ENCODE measurements around the gene C12orf42.

C12orf42 gene

GRCh38 chr12:103386451-103386850 is 109.3 kb downstream of the C12orf42 start:
- H3K18ac ChIP-seq (ENCODE audit: low read depth in 1 of 2, low read length in 2 of 2) = no peak overlapping the region
- no peak overlapping the region for H2AK5ac ChIP-seq (ENCODE audit: low read length, severe bottlenecking)
- no peak overlapping the region for H3K4ac ChIP-seq (ENCODE audit: low read depth in 1 of 2, low read length in 2 of 2)
- no peak overlapping the region for H2BK120ac ChIP-seq (ENCODE audit: low read depth, low read length)
- no peak overlapping the region for H3K4me3 ChIP-seq (ENCODE audit: insufficient read depth in 1 of 2, low read depth in 1 of 2, low read length in 2 of 2)
- no peak overlapping the region for H3K27ac ChIP-seq (ENCODE audit: low read length, poor library complexity, severe bottlenecking)
- H2BK5ac ChIP-seq (ENCODE audit: low read depth, low read length, poor library complexity, severe bottlenecking) = no peak overlapping the region
- no peaks in the 10 kb centered on the region for H3K4me1 ChIP-seq (ENCODE audit: control insufficient read depth, insufficient read depth, low read depth, low read length)
- no peaks in the 10 kb centered on the region for H3K27me3 ChIP-seq (ENCODE audit: control insufficient read depth in 1 of 2, insufficient read depth in 1 of 2, low read length in 2 of 2)
- 60% methylated on average over 3 of the region's 3 CpGs for WGBS
- no peak overlapping the region for H3K23ac ChIP-seq (ENCODE audit: low read length in 2 of 2)
- no peak overlapping the region for H4K91ac ChIP-seq (ENCODE audit: low read length)
- H4K8ac ChIP-seq (ENCODE audit: low read length) = no peak overlapping the region
- peaks cover 4% of the 10 kb centered on the region for H3K9me3 ChIP-seq (ENCODE audit: control insufficient read depth, low read length)
- no peak overlapping the region for H2AFZ ChIP-seq (ENCODE audit: low read depth, low read length)
- no peak overlapping the region for H3K9ac ChIP-seq (ENCODE audit: low read length)
- H3K79me1 ChIP-seq (replicated peaks; ENCODE audit: low read length, poor library complexity, severe bottlenecking) = no peaks in the 10 kb centered on the region
- H2BK15ac ChIP-seq (ENCODE audit: low read depth, poor library complexity, severe bottlenecking) = no peak overlapping the region
- H2BK12ac ChIP-seq (ENCODE audit: low read length in 2 of 2) = no peak overlapping the region
- no peaks in the 10 kb centered on the region for H3K36me3 ChIP-seq (ENCODE audit: control insufficient read depth in 1 of 2, insufficient read depth in 2 of 2, low read depth in 1 of 2, low read length in 2 of 2)
- H3K4me2 ChIP-seq (ENCODE audit: low read length, poor library complexity, severe bottlenecking) = no peak overlapping the region
- no peak for DNase-seq
- no peak overlapping the region for H3K14ac ChIP-seq (ENCODE audit: low read length in 2 of 2)

DNA sequence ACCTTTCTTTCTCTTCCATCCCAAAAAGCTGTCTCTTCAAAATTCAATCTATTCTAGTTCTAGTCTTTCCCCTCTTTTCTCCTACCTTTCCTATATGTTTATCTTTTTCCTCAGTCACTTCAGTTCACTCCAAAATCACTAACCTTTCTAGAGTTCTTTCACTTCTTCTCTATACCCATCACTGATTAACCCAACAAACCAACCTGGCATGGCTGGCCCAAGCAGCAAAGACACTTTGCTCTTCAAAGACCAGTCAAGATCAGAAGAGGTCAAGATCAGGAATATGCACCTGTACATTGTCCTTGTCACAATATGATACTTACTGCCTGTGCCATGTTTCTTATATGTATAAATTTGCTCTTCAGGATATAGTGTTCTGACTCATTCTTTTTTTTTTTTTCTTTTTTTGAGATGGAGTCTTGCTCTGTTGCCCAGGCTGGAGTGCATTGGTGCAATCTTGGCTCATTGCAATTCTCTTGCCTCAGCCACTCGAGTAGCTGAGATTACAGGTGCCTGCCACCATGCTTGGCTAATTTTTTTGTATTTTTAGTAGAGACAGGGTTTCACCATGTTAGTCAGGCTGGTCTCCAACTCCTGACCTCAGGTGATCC is 112.9 kb downstream of the C12orf42 start:
- H2BK12ac ChIP-seq (ENCODE audit: low read length in 2 of 2) = no peak overlapping the region
- H3K14ac ChIP-seq (ENCODE audit: low read length in 2 of 2) = no peak overlapping the region
- H2BK15ac ChIP-seq (ENCODE audit: low read depth, poor library complexity, severe bottlenecking) = no peak overlapping the region
- H3K9ac ChIP-seq (ENCODE audit: low read length) = no peak overlapping the region
- no peaks in the 10 kb centered on the region for H3K9me3 ChIP-seq (ENCODE audit: control insufficient read depth, low read length)
- H3K4me3 ChIP-seq (ENCODE audit: insufficient read depth in 1 of 2, low read depth in 1 of 2, low read length in 2 of 2) = no peak overlapping the region
- H3K4me1 ChIP-seq (ENCODE audit: control insufficient read depth, insufficient read depth, low read depth, low read length) = no peaks in the 10 kb centered on the region
- no peak overlapping the region for H4K91ac ChIP-seq (ENCODE audit: low read length)
- DNase-seq = no peak
- H3K27ac ChIP-seq (ENCODE audit: low read length, poor library complexity, severe bottlenecking) = no peak overlapping the region
- no peaks in the 10 kb centered on the region for H3K27me3 ChIP-seq (ENCODE audit: control insufficient read depth in 1 of 2, insufficient read depth in 1 of 2, low read length in 2 of 2)
- H2AFZ ChIP-seq (ENCODE audit: low read depth, low read length) = no peak overlapping the region
- no peak overlapping the region for H3K18ac ChIP-seq (ENCODE audit: low read depth in 1 of 2, low read length in 2 of 2)
- WGBS = 29% methylated on average over 1 of the region's 1 CpG
- no peak overlapping the region for H2AK5ac ChIP-seq (ENCODE audit: low read length, severe bottlenecking)
- H3K4ac ChIP-seq (ENCODE audit: low read depth in 1 of 2, low read length in 2 of 2) = no peak overlapping the region
- no peak overlapping the region for H3K4me2 ChIP-seq (ENCODE audit: low read length, poor library complexity, severe bottlenecking)
- H2BK120ac ChIP-seq (ENCODE audit: low read depth, low read length) = no peak overlapping the region
- no peak overlapping the region for H2BK5ac ChIP-seq (ENCODE audit: low read depth, low read length, poor library complexity, severe bottlenecking)
- H3K23ac ChIP-seq (ENCODE audit: low read length in 2 of 2) = no peak overlapping the region
- no peaks in the 10 kb centered on the region for H3K79me1 ChIP-seq (replicated peaks; ENCODE audit: low read length, poor library complexity, severe bottlenecking)
- H3K36me3 ChIP-seq (ENCODE audit: control insufficient read depth in 1 of 2, insufficient read depth in 2 of 2, low read depth in 1 of 2, low read length in 2 of 2) = no peaks in the 10 kb centered on the region
- no peak overlapping the region for H4K8ac ChIP-seq (ENCODE audit: low read length)

DNA sequence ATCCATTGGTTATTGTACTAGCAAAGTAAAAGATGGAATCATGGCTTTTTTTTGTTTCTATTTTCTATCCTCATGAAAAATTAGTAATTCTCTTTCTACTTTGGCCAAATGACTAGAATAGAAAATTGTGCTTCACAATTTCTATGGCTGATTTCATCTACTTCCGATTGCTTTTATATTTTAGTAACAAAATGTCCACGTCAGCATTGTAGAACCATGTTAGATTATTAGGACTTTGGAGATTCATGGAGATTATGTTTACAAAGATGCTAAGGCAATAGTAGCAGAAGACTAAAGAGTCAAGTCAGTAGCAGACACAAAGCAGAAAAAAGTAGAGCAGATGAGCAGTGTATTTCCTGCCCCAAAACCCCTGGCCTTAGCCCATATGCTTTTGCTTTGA is 113.6 kb downstream of the C12orf42 start:
- no peak overlapping the region for H4K8ac ChIP-seq (ENCODE audit: low read length)
- H3K4me2 ChIP-seq (ENCODE audit: low read length, poor library complexity, severe bottlenecking) = no peak overlapping the region
- DNase-seq = no peak
- no peaks in the 10 kb centered on the region for H3K79me1 ChIP-seq (replicated peaks; ENCODE audit: low read length, poor library complexity, severe bottlenecking)
- H2AFZ ChIP-seq (ENCODE audit: low read depth, low read length) = no peak overlapping the region
- no peaks in the 10 kb centered on the region for H3K4me1 ChIP-seq (ENCODE audit: control insufficient read depth, insufficient read depth, low read depth, low read length)
- no peak overlapping the region for H2BK5ac ChIP-seq (ENCODE audit: low read depth, low read length, poor library complexity, severe bottlenecking)
- H3K4me3 ChIP-seq (ENCODE audit: insufficient read depth in 1 of 2, low read depth in 1 of 2, low read length in 2 of 2) = no peak overlapping the region
- WGBS = 86% methylated on average over 1 of the region's 2 CpGs
- H3K23ac ChIP-seq (ENCODE audit: low read length in 2 of 2) = no peak overlapping the region
- no peak overlapping the region for H2BK15ac ChIP-seq (ENCODE audit: low read depth, poor library complexity, severe bottlenecking)
- H3K14ac ChIP-seq (ENCODE audit: low read length in 2 of 2) = no peak overlapping the region
- no peaks in the 10 kb centered on the region for H3K36me3 ChIP-seq (ENCODE audit: control insufficient read depth in 1 of 2, insufficient read depth in 2 of 2, low read depth in 1 of 2, low read length in 2 of 2)
- H3K4ac ChIP-seq (ENCODE audit: low read depth in 1 of 2, low read length in 2 of 2) = no peak overlapping the region
- H3K27me3 ChIP-seq (ENCODE audit: control insufficient read depth in 1 of 2, insufficient read depth in 1 of 2, low read length in 2 of 2) = no peaks in the 10 kb centered on the region
- no peak overlapping the region for H3K27ac ChIP-seq (ENCODE audit: low read length, poor library complexity, severe bottlenecking)
- H3K9me3 ChIP-seq (ENCODE audit: control insufficient read depth, low read length) = no peaks in the 10 kb centered on the region
- no peak overlapping the region for H2BK120ac ChIP-seq (ENCODE audit: low read depth, low read length)
- H3K9ac ChIP-seq (ENCODE audit: low read length) = no peak overlapping the region
- no peak overlapping the region for H2BK12ac ChIP-seq (ENCODE audit: low read length in 2 of 2)
- H3K18ac ChIP-seq (ENCODE audit: low read depth in 1 of 2, low read length in 2 of 2) = no peak overlapping the region
- no peak overlapping the region for H2AK5ac ChIP-seq (ENCODE audit: low read length, severe bottlenecking)
- no peak overlapping the region for H4K91ac ChIP-seq (ENCODE audit: low read length)

DNA sequence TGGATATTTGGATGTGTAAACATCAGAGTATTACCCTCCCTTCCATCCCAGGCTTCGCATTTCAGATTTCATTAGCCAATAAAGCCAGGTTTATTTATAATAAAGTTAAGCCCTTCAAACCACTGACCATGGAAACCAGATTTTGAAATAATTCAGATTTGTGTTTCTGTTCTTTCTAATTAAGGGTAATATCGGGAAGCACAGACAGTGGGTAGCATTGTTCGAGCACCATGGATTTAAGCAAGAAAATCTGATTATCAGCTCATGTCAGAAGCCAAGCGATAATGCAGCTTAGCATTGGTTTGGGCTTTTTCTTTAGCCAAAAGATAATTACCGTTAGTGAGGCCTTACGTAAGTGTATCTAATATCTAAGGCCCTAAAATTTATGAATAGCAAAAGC is 116.1 kb downstream of the C12orf42 start:
- no peak overlapping the region for H2BK120ac ChIP-seq (ENCODE audit: low read depth, low read length)
- H3K9me3 ChIP-seq (ENCODE audit: control insufficient read depth, low read length) = no peaks in the 10 kb centered on the region
- no peak overlapping the region for H2BK5ac ChIP-seq (ENCODE audit: low read depth, low read length, poor library complexity, severe bottlenecking)
- no peak overlapping the region for H3K23ac ChIP-seq (ENCODE audit: low read length in 2 of 2)
- no peak overlapping the region for H2AFZ ChIP-seq (ENCODE audit: low read depth, low read length)
- H3K27ac ChIP-seq (ENCODE audit: low read length, poor library complexity, severe bottlenecking) = no peak overlapping the region
- H2AK5ac ChIP-seq (ENCODE audit: low read length, severe bottlenecking) = no peak overlapping the region
- DNase-seq = no peak
- H3K4me3 ChIP-seq (ENCODE audit: insufficient read depth in 1 of 2, low read depth in 1 of 2, low read length in 2 of 2) = no peak overlapping the region
- no peak overlapping the region for H4K8ac ChIP-seq (ENCODE audit: low read length)
- H2BK15ac ChIP-seq (ENCODE audit: low read depth, poor library complexity, severe bottlenecking) = no peak overlapping the region
- H3K27me3 ChIP-seq (ENCODE audit: control insufficient read depth in 1 of 2, insufficient read depth in 1 of 2, low read length in 2 of 2) = no peaks in the 10 kb centered on the region
- 77% methylated on average over 4 of the region's 6 CpGs for WGBS
- no peak overlapping the region for H4K91ac ChIP-seq (ENCODE audit: low read length)
- no peaks in the 10 kb centered on the region for H3K79me1 ChIP-seq (replicated peaks; ENCODE audit: low read length, poor library complexity, severe bottlenecking)
- no peaks in the 10 kb centered on the region for H3K4me1 ChIP-seq (ENCODE audit: control insufficient read depth, insufficient read depth, low read depth, low read length)
- H3K36me3 ChIP-seq (ENCODE audit: control insufficient read depth in 1 of 2, insufficient read depth in 2 of 2, low read depth in 1 of 2, low read length in 2 of 2) = no peaks in the 10 kb centered on the region
- H3K14ac ChIP-seq (ENCODE audit: low read length in 2 of 2) = no peak overlapping the region
- no peak overlapping the region for H3K4me2 ChIP-seq (ENCODE audit: low read length, poor library complexity, severe bottlenecking)
- H3K18ac ChIP-seq (ENCODE audit: low read depth in 1 of 2, low read length in 2 of 2) = no peak overlapping the region
- H3K4ac ChIP-seq (ENCODE audit: low read depth in 1 of 2, low read length in 2 of 2) = no peak overlapping the region
- H3K9ac ChIP-seq (ENCODE audit: low read length) = no peak overlapping the region
- no peak overlapping the region for H2BK12ac ChIP-seq (ENCODE audit: low read length in 2 of 2)
